Activated T-helper 17 cell treated with anti-CD3 and anti-CD28 coated beads, Interleukin-2, amount 50 U/mL, for 72 hours (primary cell): ENCODE results near the gene WDFY4. TPM values are rescaled to one million over a fixed set of nuclear protein-coding genes. Genes with fewer than 3 reads are reported as not detected.
A peak's percentile ranks its signal among the peaks of the same experiment; 100 is the strongest.

ENCODE experiments used
- ATAC-seq: fragments of 150-1000 bp; cut with Tn5 transposase; replicated peaks from 2 replicates; pipeline ENCODE4 v1.10.0; 2021; ENCODE audit warnings: mild to moderate bottlenecking, moderate library complexity
- H3K27ac Mint-ChIP-seq: one replicate; pipeline ENCODE4 v1.8.0; 2022; ENCODE audit warnings: mixed read lengths
- H3K27me3 Mint-ChIP-seq: one replicate; pipeline ENCODE4 v1.8.0; 2022; ENCODE audit warnings: mixed read lengths
- H3K36me3 Mint-ChIP-seq: one replicate; pipeline ENCODE4 v1.8.0; 2022; ENCODE audit warnings: low read depth, mild to moderate bottlenecking, mixed read lengths
- H3K4me1 Mint-ChIP-seq: one replicate; pipeline ENCODE4 v1.8.0; 2022; ENCODE audit warnings: mixed read lengths
- H3K4me3 Mint-ChIP-seq: one replicate; pipeline ENCODE4 v1.8.0; 2022; ENCODE audit warnings: mild to moderate bottlenecking, mixed read lengths
- H3K9me3 Mint-ChIP-seq: one replicate; pipeline ENCODE4 v1.8.0; 2022; ENCODE audit warnings: mixed read lengths
- total RNA-seq, 2 donors: library from RNA; stranded (reverse); gene quantifications; one replicate each; pipeline ENCODE4 v1.2.3, GENCODE V29; 2022

The WDFY4 gene
- total RNA-seq, 2 donors from 2014 or later: 0.35 to 0.90 TPM

- no peak overlapping the region for H3K27ac Mint-ChIP-seq
- H3K27me3 Mint-ChIP-seq: peaks cover 7% of the 10 kb centered on the region
- peaks cover 5% of the 10 kb centered on the region for H3K4me1 Mint-ChIP-seq
- ATAC-seq: no peak
- H3K9me3 Mint-ChIP-seq: no peaks in the 10 kb centered on the region
- no peaks in the 10 kb centered on the region for H3K36me3 Mint-ChIP-seq
- H3K4me3 Mint-ChIP-seq: no peak overlapping the region
These were observed 324.0 kb downstream of the WDFY4 start for GRCh38 chr10:49008505-49009198.

- Mint-ChIP-seq H3K4me3 (no peak overlapping the region), H3K9me3 (no peaks in the 10 kb centered on the region), H3K36me3 (no peaks in the 10 kb centered on the region), H3K4me1 (peaks cover 5% of the 10 kb centered on the region), H3K27me3 (peaks cover 7% of the 10 kb centered on the region), H3K27ac (no peak overlapping the region)
- no peak for ATAC-seq
These were observed 324.7 kb downstream of the WDFY4 start for GRCh38 chr10:49009199-49009979.

- H3K4me3 Mint-ChIP-seq: no peak overlapping the region
- peaks cover 5% of the 10 kb centered on the region for H3K4me1 Mint-ChIP-seq
- H3K9me3 Mint-ChIP-seq: no peaks in the 10 kb centered on the region
- H3K27ac Mint-ChIP-seq: peak overlapping the region; percentile 53
- no peaks in the 10 kb centered on the region for H3K36me3 Mint-ChIP-seq
- H3K27me3 Mint-ChIP-seq: peaks cover 7% of the 10 kb centered on the region
- ATAC-seq: no peak
These were observed 325.6 kb downstream of the WDFY4 start for GRCh38 chr10:49010295-49010694.

- H3K36me3 Mint-ChIP-seq: no peaks in the 10 kb centered on the region
- peaks cover 5% of the 10 kb centered on the region for H3K4me1 Mint-ChIP-seq
- peaks cover 7% of the 10 kb centered on the region for H3K27me3 Mint-ChIP-seq
- no peak for ATAC-seq
- H3K27ac Mint-ChIP-seq: peak overlapping the region; percentile 53
- H3K9me3 Mint-ChIP-seq: no peaks in the 10 kb centered on the region
- H3K4me3 Mint-ChIP-seq: no peak overlapping the region
These were observed 326.2 kb downstream of the WDFY4 start for GRCh38 chr10:49010865-49011264.

- no peak overlapping the region for H3K4me3 Mint-ChIP-seq
- no peak for ATAC-seq
- H3K27me3 Mint-ChIP-seq: peaks cover 9% of the 10 kb centered on the region
- H3K27ac Mint-ChIP-seq: no peak overlapping the region
- H3K4me1 Mint-ChIP-seq: peaks cover 5% of the 10 kb centered on the region
- H3K36me3 Mint-ChIP-seq: no peaks in the 10 kb centered on the region
- H3K9me3 Mint-ChIP-seq: no peaks in the 10 kb centered on the region
These were observed 327.1 kb downstream of the WDFY4 start for GRCh38 chr10:49011756-49012155.

GRCh38 chr10:49012603-49013002, 327.9 kb downstream of the WDFY4 start:
- Mint-ChIP-seq H3K4me3 (no peak overlapping the region), H3K9me3 (no peaks in the 10 kb centered on the region), H3K36me3 (no peaks in the 10 kb centered on the region), H3K27me3 (peaks cover 16% of the 10 kb centered on the region), H3K27ac (no peak overlapping the region), H3K4me1 (peaks cover 5% of the 10 kb centered on the region)
- no peak for ATAC-seq

- Mint-ChIP-seq H3K4me1 (no peaks in the 10 kb centered on the region), H3K36me3 (no peaks in the 10 kb centered on the region), H3K4me3 (no peak overlapping the region), H3K27ac (no peak overlapping the region), H3K9me3 (peaks cover 6% of the 10 kb centered on the region), H3K27me3 (peaks cover 21% of the 10 kb centered on the region)
- no peak for ATAC-seq
These were observed 331.0 kb downstream of the WDFY4 start for GRCh38 chr10:49015700-49016099.

- no peak for ATAC-seq
- Mint-ChIP-seq H3K27me3 (peaks cover 15% of the 10 kb centered on the region), H3K4me3 (no peak overlapping the region), H3K36me3 (no peaks in the 10 kb centered on the region), H3K4me1 (no peaks in the 10 kb centered on the region), H3K9me3 (peaks cover 6% of the 10 kb centered on the region), H3K27ac (no peak overlapping the region)
These were observed 337.0 kb downstream of the WDFY4 start for GRCh38 chr10:49021685-49022084.

- H3K4me3 Mint-ChIP-seq: no peak overlapping the region
- H3K27ac Mint-ChIP-seq: no peak overlapping the region
- no peaks in the 10 kb centered on the region for H3K36me3 Mint-ChIP-seq
- H3K27me3 Mint-ChIP-seq: peaks cover 4% of the 10 kb centered on the region
- no peak for ATAC-seq
- H3K9me3 Mint-ChIP-seq: peaks cover 6% of the 10 kb centered on the region
- no peaks in the 10 kb centered on the region for H3K4me1 Mint-ChIP-seq
These were observed 338.4 kb downstream of the WDFY4 start for GRCh38 chr10:49023071-49023470.

- Mint-ChIP-seq H3K4me1 (no peaks in the 10 kb centered on the region), H3K4me3 (no peak overlapping the region), H3K27me3 (peaks cover 4% of the 10 kb centered on the region), H3K36me3 (no peaks in the 10 kb centered on the region), H3K9me3 (peaks cover 6% of the 10 kb centered on the region), H3K27ac (no peak overlapping the region)
- ATAC-seq: no peak
These were observed 339.1 kb downstream of the WDFY4 start for GRCh38 chr10:49023752-49024151.

GRCh38 chr10:49024484-49024883, 339.8 kb downstream of the WDFY4 start:
- H3K36me3 Mint-ChIP-seq: no peaks in the 10 kb centered on the region
- H3K4me3 Mint-ChIP-seq: no peak overlapping the region
- ATAC-seq: no peak
- peaks cover 4% of the 10 kb centered on the region for H3K27me3 Mint-ChIP-seq
- H3K4me1 Mint-ChIP-seq: no peaks in the 10 kb centered on the region
- H3K9me3 Mint-ChIP-seq: peaks cover 6% of the 10 kb centered on the region
- H3K27ac Mint-ChIP-seq: no peak overlapping the region

GRCh38 chr10:49025347-49025983, 340.8 kb downstream of the WDFY4 start:
- no peak for ATAC-seq
- Mint-ChIP-seq H3K4me1 (no peaks in the 10 kb centered on the region), H3K4me3 (no peak overlapping the region), H3K27me3 (no peaks in the 10 kb centered on the region), H3K27ac (no peak overlapping the region), H3K9me3 (peaks cover 1% of the 10 kb centered on the region), H3K36me3 (no peaks in the 10 kb centered on the region)

- Mint-ChIP-seq H3K4me3 (no peak overlapping the region), H3K27me3 (no peaks in the 10 kb centered on the region), H3K9me3 (no peaks in the 10 kb centered on the region), H3K27ac (no peak overlapping the region), H3K36me3 (no peaks in the 10 kb centered on the region), H3K4me1 (no peaks in the 10 kb centered on the region)
- ATAC-seq: no peak
These were observed 344.0 kb downstream of the WDFY4 start for GRCh38 chr10:49028639-49029038.

- H3K27me3 Mint-ChIP-seq: no peaks in the 10 kb centered on the region
- no peak overlapping the region for H3K27ac Mint-ChIP-seq
- ATAC-seq: no peak
- H3K36me3 Mint-ChIP-seq: no peaks in the 10 kb centered on the region
- H3K9me3 Mint-ChIP-seq: no peaks in the 10 kb centered on the region
- no peaks in the 10 kb centered on the region for H3K4me1 Mint-ChIP-seq
- H3K4me3 Mint-ChIP-seq: no peak overlapping the region
These were observed 345.0 kb downstream of the WDFY4 start for GRCh38 chr10:49029666-49030065.
